Bronchial epithelial cell (primary cell): ENCODE measurements around the gene SLC14A1. TPM values are rescaled to one million over a fixed set of nuclear protein-coding genes. Genes with fewer than 3 reads are reported as not detected.
A peak's percentile ranks its signal among the peaks of the same experiment; 100 is the strongest.

Experiments used
- DNase-seq: peaks from one replicate; pipeline ENCODE4 v3.0.0-alpha.2; 2010; ENCODE audit warnings: low read depth
- FAIRE-seq: peaks from 2 replicates; lab custom pipeline; 2011; peaks lifted over from hg19 to GRCh38; lab: Jason Lieb, UNC
- H3K27me3 ChIP-seq: 2 replicates; pipeline ENCODE4 v1.5.1; 2011; ENCODE audit warnings: low read length; ENCODE audit not compliant: control insufficient read depth, insufficient read depth
- H3K36me3 ChIP-seq: 2 replicates; pipeline ENCODE4 v1.5.1; 2011; ENCODE audit warnings: low read length; ENCODE audit not compliant: control insufficient read depth, insufficient read depth
- H3K4me3 ChIP-seq: 2 replicates; pipeline ENCODE4 v1.5.1; 2011; ENCODE audit warnings: mild to moderate bottlenecking, low read depth, low read length, control low read depth
- CTCF ChIP-seq: IDR thresholded peaks from 2 replicates; pipeline ENCODE4 v1.5.1; 2011; ENCODE audit warnings: mild to moderate bottlenecking, moderate library complexity, low read length, control low read depth, inconsistent platforms; ENCODE audit not compliant: insufficient read depth, severe bottlenecking
- total RNA-seq: library from RNA; depleted of rRNA; stranded (reverse); fragments of >200 nt; gene quantifications from 2 replicates; pipeline ENCODE4 v1.2.1, GENCODE V29; 2014

SLC14A1 gene
- total RNA-seq, 1 donor from 2014 or later = not detected

DNA sequence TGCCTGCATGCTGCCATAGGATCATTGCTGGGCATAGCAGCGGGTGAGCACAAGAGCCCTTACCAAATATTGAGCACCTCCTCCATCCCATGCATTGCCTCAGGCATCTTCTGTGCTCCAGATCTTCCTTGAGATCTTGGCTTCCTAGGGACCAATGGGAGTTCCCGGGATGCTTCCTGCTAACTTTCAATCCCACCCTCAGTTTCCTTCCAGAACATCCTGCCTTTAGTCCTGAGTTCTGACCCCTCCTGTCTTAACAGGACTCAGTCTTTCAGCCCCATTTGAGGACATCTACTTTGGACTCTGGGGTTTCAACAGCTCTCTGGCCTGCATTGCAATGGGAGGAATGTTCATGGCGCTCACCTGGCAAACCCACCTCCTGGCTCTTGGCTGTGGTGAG is 15.3 kb downstream of the SLC14A1 start:
- no peaks in the 10 kb centered on the region for H3K36me3 ChIP-seq
- H3K4me3 ChIP-seq = no peak overlapping the region
- H3K27me3 ChIP-seq = no peaks in the 10 kb centered on the region
- TF ChIP-seq CTCF = no peak
- DNase-seq (no peak), FAIRE-seq (peak; percentile 58)

- DNase-seq = no peak
- H3K36me3 ChIP-seq = no peaks in the 10 kb centered on the region
- no peak for TF ChIP-seq CTCF
- FAIRE-seq = no peak
- H3K4me3 ChIP-seq = no peak overlapping the region
- H3K27me3 ChIP-seq = no peaks in the 10 kb centered on the region
These were observed 15.9 kb downstream of the SLC14A1 start for GRCh38 chr18:45739848-45740247.

DNA sequence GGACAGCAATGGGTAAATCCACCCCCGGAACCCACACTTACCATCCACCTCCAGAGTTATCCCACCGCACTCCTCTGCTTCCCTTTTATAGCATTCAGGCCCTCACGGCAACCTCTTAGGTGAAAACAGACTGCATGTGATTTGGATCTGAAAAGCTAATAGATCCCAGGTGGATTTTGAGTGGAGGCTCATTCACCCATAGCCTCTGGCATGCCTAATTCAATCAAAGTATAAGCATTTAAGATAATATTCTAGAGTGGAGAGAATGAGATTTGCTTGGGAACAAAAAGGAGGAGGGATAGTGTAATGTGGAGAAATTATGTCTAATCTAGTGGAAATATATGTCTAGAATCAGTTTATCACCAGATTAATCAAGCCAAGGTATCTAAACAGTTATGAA is 17.1 kb downstream of the SLC14A1 start:
- H3K36me3 ChIP-seq = no peaks in the 10 kb centered on the region
- FAIRE-seq (no peak), DNase-seq (no peak)
- H3K27me3 ChIP-seq = no peaks in the 10 kb centered on the region
- no peak overlapping the region for H3K4me3 ChIP-seq
- TF ChIP-seq CTCF = no peak

GRCh38 chr18:45745817-45746461 is 22.0 kb downstream of the SLC14A1 start:
- FAIRE-seq (peak; percentile 89), DNase-seq (peak; percentile 62)
- Histone ChIP-seq H3K27me3 (no peaks in the 10 kb centered on the region), H3K4me3 (no peak overlapping the region), H3K36me3 (no peaks in the 10 kb centered on the region)
- no peak for TF ChIP-seq CTCF

DNA sequence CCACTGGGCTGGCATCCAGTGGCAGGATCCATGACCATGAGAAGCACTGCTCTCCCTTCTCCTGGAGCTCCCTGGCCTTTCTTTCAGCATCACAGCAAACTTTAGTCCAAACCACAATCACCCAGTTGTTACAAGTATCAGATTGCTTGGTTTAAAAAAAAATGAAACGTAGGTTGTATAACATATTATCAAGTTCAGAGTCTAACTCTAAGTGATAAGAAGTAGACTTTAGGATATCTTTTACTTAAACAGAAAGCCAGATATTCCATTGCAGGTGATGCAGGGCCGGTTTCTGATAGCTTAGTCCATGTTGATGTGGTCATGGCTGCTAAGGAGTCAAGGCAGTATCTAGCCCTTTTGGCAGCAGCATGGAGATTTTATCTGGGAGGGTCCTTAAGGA is 24.5 kb downstream of the SLC14A1 start:
- Histone ChIP-seq H3K4me3 (no peak overlapping the region), H3K27me3 (no peaks in the 10 kb centered on the region), H3K36me3 (no peaks in the 10 kb centered on the region)
- TF ChIP-seq CTCF = no peak
- no peak for DNase-seq
- FAIRE-seq = no peak
